AML-193 (cell line): ENCODE results near the gene HCK.
"Not testable (repeated sequence)": the region's sequence is repeated elsewhere in the genome, so short reads cannot be mapped to it uniquely, and the experiment has no call there.

ENCODE experiments used
- DNase-seq, 2 experiments: peaks; one replicate each; lab custom pipeline; 2025; lab: John Stamatoyannopoulos, UW

HCK gene

DNA sequence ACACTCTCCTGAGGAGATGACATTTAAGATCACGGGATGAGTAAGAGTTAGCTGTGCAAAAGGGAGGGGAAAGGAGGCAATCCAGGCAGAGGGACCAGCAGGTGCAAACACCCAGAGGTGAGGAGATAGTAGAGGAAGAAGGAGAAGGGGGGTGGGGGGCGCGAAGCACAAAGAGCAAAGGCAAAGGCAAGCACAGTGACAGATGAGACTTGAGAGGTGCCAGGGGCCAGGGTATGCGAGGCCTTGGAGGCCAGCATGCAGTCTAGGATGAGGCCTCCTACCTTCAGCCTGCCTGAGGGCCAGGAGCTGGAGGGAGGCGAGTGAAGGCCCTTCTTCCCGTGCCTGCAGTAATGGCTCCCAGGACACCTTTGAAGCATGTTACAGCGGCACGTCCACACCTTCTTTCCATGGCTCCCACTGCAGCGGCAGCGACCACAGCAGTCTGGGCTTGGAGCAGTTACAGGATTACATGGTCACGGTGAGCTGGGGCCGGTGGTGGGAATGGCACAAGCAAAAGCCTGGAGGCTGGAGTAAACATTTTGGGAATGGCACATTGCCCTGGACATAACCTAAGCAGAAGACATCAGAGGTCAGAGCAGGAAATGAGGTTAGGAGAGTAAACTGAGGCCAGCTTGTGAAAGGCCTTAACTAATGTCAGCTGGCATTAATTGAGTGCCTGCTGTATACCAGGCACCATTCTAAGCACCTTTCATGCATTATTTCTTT is 23.2 kb upstream of the HCK start:
- no peak for DNase-seq

DNA sequence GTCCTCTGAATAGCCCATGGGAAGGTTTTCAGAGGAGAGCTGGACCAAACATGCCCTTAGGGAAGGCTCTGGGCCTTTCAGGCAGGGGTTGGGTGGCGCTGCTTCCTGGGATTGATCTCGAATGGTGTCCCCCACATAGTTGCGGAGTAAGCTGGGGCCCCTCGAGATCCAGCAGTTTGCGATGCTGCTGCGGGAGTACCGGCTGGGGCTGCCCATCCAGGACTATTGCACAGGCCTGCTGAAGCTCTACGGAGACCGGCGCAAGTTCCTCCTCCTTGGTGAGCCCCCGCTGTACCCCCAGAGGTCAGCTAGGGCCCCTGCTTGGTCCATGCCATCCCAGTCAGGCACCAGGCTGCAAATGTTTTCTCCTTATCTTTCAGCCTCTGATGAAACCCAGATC is 22.5 kb upstream of the HCK start:
- no peak for DNase-seq

DNA sequence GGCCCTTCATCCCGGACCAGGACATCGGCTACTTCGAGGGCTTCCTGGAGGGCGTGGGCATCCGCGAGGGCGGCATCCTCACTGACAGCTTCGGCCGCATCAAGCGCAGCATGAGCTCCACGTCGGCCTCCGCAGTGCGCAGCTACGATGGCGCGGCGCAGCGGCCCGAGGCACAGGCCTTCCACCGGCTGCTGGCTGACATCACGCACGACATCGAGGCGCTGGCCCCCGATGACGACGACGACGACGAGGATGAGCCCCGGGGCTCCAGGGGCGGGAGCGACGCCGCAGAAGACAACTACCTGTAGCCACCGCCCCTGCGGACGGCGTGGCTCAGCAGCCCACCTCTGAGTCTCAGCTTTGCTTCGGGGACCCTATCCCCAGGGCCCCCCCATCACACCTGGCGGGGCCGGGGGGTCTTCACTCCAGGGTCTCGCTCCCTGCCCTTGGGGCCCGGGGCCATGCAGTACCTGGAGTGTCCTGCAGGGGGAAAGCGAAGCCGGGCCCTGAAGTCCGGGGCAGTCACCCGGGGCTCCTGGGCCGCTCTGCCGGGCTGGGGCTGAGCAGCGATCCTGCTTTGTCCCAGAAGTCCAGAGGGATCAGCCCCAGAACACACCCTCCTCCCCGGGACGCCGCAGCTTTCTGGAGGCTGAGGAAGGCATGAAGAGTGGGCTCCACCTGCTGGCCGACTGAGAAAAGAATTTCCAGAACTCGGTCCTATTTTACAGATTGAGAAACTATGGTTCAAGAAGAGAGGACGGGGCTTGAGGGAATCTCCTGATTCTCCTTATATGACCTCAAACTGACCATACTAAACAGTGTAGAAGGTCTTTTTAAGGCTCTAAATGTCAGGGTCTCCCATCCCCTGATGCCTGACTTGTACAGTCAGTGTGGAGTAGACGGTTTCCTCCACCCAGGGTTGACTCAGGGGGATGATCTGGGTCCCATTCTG is 20.8 kb upstream of the HCK start:
- peak; percentile 41 to 56 for DNase-seq

DNA sequence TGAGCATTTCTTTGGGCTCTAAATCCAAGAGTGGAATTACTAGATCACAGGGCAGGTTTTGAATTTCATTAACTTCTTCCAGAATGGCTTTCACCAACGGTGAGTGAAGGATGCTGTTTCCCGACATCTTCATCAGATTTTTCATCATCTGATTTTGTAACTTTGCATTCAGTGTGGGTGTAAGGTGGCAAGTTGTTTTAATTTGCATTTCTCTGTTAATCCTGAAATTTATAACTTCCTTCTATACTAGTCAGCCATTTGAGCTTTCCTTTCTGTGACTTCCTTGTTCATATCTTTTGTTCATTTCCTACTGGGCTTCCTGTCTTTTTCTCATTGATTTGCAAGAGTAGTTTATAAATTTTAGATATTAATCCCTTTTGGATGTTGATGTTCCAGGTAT is 18.7 kb upstream of the HCK start:
- DNase-seq: no peak

DNA sequence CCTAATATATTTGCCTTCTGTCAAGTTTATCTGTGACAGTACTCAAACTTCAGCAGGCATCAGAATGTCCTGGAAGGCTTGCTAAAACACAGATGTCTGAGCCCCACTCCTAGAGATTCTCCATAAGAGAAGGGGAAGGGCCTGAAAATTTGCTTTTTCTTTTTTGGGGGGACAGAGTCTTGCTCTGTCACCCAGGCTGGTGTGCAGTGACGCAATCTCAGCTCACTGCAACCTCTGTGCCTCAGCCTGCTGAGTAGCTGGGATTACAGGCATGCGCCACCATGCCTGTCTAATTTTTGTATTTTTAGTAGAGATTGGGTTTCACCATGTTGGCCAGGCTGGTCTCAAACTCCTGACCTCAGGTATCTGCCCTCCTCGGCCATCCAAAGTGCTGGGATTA is 18.3 kb upstream of the HCK start:
- DNase-seq: not testable (repeated sequence)

DNA sequence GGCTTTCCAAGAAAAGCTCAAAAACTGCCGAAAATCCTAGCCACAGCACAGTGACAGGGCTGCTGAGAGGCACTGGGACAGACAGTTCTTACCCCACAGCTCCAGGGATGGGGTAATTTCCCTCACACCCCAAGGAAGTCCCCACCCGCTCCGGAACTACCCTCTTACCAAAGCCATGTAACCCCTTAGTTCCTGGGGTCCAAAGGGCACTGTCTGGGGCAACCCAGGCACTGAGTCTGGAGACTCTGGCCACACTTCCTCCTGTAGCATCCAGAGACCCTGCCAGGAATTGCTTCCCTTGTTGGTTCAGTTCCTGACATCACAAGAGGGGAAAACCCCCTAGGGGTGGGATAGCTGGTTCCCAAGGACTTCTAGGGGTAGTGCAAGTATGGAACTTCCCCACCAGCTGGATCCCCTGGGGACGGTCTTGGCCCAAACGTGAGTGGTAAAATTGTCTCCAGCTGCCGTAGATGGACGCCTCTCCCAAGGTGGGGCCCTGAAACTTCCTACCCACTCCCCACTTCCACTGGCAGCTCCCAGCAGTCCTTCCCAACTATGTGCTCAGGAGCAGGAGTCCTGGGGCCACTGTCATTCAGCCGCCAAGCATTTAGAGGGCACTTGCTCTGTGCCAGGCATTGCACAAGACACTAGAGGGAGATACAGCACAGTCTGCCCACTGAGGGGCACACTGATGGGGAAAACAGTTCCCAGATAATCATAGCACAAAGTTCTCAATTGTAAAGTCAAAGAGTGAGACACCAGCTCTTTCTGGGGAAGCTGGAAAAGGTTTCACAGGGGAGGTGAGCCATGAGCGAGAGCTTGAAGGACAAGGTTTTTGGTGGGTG is 17.2 kb upstream of the HCK start:
- peak; percentile 34 to 36 for DNase-seq

DNA sequence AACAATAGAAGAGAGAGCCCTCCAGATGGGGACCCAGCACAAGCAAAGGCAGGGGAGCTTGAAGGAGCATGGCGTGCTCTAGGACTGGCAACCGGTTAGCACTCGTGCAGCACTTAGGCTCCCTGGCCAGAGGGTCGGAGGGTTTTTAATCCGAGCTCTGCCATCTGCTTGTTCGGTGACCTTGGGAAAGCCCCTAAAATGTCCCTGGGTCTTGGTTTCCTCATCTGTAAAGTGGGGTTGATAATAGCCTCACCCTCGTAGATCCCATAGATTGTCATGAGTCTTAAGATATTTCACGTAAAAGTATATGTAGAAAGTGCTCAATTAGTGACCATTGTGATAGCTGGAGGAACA is 16.6 kb upstream of the HCK start:
- no peak for DNase-seq

DNA sequence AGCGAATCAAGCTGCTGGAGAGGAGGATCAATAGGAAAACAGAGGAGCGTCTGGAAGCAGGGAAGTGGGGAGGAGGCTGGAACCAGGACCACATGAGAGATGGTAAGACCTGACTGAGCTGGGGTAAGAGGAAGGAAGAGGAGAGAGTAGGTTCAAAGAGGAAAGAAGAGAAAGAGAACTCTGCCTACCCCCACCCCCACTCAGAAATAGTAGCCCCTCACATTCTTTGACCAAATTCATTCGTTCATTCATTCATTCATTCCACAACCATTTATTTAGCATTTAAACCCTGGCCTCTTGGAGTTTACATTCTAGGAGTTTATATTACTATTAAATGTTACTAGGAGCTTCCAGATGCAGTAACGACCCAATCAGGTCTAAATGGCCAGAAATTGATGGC is 15.8 kb upstream of the HCK start:
- no peak for DNase-seq

DNA sequence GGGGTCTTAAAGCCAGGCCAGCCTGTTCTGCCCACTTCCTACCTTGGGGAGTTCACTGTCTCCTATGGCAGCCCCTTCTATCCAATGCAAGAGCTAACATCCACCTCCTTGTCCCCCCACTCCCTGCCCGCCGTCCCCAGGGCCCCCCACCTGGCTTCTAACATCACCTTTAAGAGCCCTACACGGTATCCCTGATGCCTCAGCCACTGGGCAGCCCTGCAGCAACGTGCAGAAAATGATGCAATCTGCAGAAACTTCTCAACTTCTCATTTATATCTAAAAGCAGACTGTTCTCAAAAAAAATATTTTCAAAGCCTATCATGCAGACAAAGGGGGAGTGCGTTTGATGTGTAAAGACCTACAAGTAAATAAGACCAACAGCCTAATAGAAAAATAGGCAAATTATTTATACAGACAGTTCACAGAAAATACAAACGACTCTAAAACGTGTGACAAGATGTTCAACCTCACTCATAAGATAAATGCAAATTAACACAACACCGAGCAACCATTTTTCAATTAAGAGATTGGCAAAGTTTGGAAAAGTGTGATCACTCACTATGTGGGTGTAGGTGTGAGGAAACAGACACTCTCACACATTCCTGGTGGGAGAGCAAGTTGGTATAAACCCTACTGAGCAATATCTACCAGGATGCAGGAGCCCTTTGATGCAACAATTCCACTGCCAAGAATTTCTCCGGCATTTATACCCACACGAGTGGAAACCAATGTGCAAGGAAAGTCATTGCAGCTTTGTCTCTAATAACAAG is 15.1 kb upstream of the HCK start:
- peak; percentile 52 to 54 for DNase-seq

DNA sequence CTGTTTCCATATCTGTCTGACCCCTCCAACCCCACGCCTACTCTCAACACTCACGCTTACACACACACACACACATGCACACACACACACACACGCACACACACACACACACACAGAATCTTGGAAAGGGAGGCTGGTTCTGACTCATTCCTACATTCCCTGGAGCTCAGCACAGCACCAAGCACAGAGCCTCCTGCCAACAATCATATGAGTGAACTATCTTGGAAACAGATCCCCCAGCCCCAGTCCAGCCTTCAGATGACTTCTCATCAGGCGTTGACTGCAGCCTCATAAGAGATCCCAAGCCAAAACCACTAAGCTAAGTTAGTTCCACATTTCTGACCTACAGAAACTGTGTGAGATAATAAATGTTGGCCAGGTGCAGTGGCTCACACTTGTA is 14.1 kb upstream of the HCK start:
- no peak for DNase-seq

DNA sequence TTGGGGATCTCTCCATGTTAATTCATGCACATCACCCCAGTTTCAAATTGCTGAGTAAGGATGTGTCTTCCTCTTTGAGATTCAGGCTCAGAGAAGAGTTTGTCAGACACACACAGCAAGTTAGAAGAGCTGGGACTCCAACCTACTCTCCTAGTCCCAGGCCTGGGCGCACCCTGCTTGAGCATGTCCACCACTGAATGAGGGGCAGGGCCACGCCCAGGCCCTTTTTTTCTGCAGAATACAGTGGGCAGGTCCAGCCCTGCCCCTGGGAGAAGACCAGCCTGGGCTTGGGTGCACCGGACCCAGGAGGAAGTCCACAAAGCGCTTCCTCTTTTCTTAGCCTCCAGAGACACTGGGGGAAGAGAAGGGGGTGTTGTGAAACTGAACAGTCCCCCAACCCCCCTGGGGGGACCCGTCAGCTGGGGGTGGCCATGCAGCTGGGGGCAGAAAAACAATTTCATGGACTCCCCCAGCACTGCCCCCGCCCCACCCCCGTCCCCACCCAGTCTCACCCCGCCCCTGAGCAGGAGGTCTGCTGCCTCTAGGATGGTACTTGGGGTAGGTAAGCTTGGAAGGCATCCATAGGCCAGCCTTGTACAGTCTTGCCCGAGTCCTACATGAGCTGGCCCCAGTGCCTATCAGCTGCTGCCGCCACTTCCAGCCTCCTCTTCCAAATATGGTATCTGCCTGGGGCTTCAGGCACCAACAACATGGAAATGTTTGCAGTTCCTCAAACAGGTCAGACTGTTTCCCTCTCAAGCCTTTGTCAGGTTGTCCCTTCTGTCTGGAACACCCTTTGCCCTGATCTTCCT is 11.7 kb upstream of the HCK start:
- DNase-seq: peak; percentile 93 to 95

DNA sequence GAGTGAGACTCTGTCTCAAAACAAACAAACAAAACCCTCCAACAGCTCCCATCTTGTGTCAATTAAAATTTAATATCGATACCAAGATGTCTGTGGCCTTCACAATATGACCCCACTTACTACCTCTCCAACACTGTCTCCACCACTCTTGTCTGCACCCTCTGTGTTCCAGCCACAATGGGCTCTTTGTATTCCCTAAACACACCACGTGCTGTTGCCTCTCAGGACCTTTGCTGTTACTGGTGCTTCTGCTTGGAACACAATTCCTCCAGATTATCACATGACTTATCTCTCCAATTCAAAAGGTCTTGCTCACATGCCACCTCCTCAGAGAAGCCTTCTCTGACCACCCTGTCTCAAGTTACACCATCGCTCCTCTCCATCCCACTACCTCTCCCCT is 6.0 kb upstream of the HCK start:
- no peak for DNase-seq

DNA sequence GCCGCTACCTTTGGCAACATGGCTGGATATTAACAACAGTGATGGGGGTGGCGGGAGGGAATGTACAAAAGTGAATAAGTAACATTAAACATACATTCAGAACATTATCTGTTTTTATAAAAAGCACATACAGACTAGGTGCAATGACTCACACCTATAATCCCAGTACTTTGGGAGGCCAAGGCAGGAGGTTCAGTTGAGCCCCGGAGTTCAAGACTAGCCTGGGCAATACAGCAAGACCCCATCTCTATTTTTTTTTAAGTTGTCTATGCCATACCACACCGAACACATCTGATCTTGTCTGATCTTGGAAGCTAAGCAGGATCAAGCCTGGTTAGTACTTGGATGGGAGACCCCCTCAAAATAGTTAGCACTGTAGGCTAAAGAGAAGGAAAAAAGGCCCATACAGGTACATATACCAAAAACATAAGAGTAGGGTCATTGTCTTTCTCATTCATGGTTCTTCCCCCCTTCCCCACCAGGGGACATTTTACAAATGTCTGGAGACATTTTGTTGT is 1.7 kb upstream of the HCK start:
- no peak for DNase-seq

DNA sequence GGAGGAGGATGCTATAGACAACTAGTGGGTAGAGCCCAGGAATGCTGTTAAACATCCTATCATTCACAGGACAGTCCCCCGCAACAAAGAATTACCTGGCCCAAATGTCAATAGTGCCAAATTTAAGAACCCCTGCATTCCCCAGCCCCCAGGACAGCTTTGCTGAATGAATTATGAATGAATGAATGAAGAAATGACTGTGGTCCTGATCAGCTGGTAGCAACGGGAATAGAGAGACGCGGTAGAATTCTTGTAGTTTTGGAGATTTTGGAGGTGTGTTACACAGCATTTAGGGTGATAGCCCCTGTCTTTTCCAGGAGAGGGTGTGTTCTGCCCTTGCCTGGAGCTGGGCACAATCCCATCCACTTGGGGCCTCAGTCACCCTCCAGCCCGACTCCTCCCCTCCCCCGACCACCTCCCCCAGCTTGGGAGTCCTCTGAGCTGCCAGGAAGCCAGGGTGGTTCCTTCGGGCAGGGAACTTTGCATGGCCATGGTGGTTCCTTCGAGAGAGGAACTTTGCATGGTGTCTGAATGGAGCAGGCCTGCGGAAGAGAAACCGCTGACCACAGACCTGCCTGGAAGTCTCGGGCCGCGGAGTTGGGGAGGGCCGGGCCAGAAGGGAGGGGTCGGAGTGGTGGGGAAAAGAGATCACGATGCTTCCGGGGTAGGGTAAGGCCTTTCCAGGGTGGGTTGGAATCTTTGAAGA is 1.0 kb upstream of the HCK start:
- peak; percentile 46 to 72 for DNase-seq

DNA sequence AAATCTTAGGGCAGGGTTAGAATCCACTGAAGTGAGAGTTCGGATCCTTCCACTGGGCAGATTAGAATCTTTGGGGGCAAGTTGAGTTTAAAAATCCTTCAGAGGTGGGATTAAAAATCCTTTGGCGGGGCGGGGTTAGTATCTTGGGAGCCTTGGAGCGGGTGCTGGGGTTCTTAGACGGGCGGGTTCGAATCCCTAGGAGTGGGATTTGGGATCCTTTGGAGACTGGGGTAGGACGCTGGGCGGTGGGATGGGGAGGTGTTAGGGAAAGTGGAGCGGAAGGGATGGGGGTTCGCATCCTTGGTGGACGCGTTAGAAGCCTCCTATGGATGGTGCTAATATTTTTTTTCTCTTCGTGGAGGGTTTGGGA is 337 bp upstream of the HCK start:
- no peak for DNase-seq

DNA sequence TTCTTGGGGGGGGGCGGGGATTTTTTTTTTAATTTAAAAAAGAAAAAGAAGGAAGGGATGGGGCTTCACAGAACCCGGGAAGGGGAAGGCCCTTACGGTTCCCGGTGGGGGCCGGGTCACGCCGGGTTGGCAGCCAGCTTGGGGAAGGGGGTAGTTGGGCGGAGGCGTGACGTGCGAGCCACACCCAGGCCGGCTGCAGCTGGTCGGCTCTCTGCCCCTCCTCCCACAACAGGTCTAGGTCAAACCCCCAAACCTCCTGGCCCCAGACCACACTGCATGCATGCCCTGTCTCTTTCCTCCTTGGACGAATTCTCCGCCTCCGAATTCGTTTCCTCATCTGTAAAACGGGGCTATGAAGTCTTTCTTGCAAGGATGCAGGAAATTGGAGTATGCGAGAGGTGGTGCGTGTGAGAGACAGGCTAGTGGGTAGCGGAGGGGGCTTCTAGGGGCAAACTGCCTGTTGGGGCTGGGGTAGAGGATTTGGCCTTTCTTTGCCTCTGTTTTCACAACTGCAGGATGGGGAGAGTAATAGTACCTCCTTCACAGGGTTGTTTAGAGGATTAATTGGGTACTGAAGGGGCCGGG is 828 bp downstream of the HCK start:
- DNase-seq: peak; percentile 51 to 54

DNA sequence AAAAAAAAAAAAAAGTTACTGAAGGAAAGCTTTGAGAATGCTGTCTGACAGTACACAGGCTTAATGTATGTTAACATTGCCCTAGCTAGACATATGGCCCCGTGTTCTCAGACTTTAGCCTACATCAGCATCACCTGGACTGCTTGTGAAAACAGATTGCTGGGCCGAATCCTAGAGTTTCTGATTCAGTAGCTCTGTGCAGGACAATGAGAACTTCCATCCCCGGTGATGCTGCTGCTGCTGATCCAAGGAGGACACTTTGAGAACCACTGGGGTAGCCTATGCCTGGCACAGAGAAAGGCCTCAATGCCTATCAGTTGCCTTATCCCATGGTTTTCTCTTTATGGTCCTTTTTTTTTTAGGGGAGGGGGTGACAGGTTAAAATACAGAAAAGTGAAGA is 1.6 kb downstream of the HCK start:
- no peak for DNase-seq

DNA sequence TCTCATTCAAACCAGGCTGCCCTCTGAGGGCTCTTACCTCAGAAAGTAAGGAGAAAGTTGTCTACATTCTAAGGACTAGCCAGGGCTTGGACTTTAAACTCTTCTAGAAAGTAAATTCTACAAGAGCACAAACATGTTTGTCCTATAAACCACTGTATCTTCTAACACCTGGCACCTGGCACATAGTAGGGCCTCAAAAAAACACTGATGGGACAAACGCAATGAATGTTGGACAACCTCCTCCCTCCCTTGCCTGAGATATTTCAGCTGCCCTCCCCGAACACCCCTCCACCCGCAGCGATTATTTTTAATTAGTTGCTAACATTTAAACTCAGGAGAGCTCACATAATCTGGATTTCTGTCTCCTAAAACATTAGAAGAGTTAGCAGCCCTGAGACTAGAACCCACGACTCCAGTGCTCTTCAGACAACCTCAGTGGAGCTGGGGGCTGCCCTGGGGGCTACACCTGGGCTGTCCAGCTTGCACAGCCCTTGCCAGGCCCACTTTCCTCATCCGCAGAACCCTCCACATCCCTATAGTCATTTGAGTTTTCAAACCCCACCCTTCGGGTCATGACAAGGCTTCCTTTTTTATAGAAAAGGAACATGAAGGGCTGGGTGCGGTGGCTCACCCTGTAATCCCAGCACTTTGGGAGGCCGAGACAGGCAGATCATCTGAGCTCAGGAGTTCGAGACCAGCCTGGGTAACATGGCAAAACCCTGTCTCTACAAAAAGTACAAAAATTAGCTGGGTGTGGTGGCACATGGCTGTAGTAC is 4.9 kb downstream of the HCK start:
- no peak for DNase-seq

DNA sequence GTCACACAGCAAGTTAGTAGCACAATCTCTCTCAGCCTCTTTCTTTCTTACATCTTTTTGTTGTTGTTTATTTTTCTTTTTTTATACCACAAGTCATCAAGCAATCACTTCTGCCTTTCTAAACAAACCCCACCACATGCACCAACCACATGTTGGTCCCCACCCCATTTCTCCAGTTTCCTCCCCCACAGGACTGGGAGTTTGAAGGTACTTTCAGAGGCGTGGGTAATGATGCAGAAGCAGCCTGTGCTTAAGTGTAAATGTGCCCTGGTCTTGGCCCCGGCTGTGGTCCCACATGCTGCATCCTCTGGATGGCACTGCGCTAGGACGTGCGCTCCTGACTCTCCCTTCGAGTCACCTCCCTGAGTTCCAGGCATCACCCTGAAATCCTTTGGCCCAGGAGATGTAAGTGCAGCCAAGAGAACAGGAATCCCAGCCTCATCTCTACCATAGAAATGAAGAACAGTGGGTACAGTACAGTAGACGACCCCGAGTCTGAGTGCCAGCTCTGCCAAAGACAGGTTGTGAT is 5.7 kb downstream of the HCK start:
- no peak for DNase-seq
